Measurements from ENCODE around the gene CLMN. TPM values are rescaled to one million over a fixed set of nuclear protein-coding genes. Genes with fewer than 3 reads are reported as not detected.

The CLMN gene
- total and polyA plus RNA-seq, 2 of the 8 experiments (the other 6 are each of a cell fraction or from before 2014, with no cell fraction given): 1.6 to 8.2 TPM

- POLR2A ChIA-PET (ENCODE audit: partially characterized antibody): interaction anchor here (0.9 kb wide), 1 partner anchor 105 kb away, joined by 6 read pairs; no protein-coding TSS in a partner anchor
- no peak overlapping the region for H4K8ac ChIP-seq (ENCODE audit: extremely low read depth, insufficient read depth, low read length)
- H2BK15ac ChIP-seq (ENCODE audit: low read length): no peak overlapping the region
- H2BK20ac ChIP-seq (ENCODE audit: low read length): no peak overlapping the region
- CTCF ChIA-PET (ENCODE audit: partially characterized antibody): interaction anchor here (0.6 to 1.5 kb wide), 6 partner anchors 25 to 397 kb away, joined by 3 to 4 read pairs (median 3); no protein-coding TSS in a partner anchor
- no peak overlapping the region for H3K4ac ChIP-seq (replicated peaks; ENCODE audit: insufficient read length, low read depth, low read length)
- H3K14ac ChIP-seq (ENCODE audit: insufficient read length): no peak overlapping the region
- no peaks in the 10 kb centered on the region for H3K9me3 ChIP-seq (ENCODE audit: insufficient read depth in 2 of 2, low read depth in 1 of 2, low read length in 1 of 2)
- FAIRE-seq (no peak), DNase-seq (ENCODE audit: low read depth in 1 of 2, low spot score in 2 of 2) (no peak)
- no peak overlapping the region for H2BK120ac ChIP-seq (replicated peaks; ENCODE audit: low read depth, low read length)
- no peak overlapping the region for H3K23ac ChIP-seq (ENCODE audit: insufficient read length)
- H4K20me1 ChIP-seq (replicated peaks in 1 of 2; ENCODE audit: control insufficient read depth in 1 of 2, insufficient read depth in 2 of 2, low read length in 2 of 2): peaks cover 0 to 8% of the 10 kb centered on the region in 2 experiments
- 0 out of 2 replicates have a peak overlapping the region, but pooled peaks have one; percentile 26 for H2BK5ac ChIP-seq (ENCODE audit: low read depth, low read length)
- no peaks in the 10 kb centered on the region for H3K27me3 ChIP-seq (replicated peaks in 1 of 4; ENCODE audit: control insufficient read depth in 3 of 4, extremely low read depth in 1 of 4, insufficient read depth in 3 of 4, low read length in 3 of 4)
- H4K5ac ChIP-seq (ENCODE audit: insufficient read length, low read depth, low read length): no peak overlapping the region
- H3K56ac ChIP-seq (replicated peaks; ENCODE audit: insufficient read length, low read depth, low read length): no peak overlapping the region
- H3K18ac ChIP-seq (ENCODE audit: extremely low read depth, low read length): 0 out of 2 replicates have a peak overlapping the region, but pooled peaks have one; percentile 33
- H3K9ac ChIP-seq (replicated peaks in 1 of 4; ENCODE audit: extremely low read depth in 1 of 4, low read depth in 3 of 4, low read length in 3 of 4): no peak overlapping the region
- WGBS, 2 experiments (ENCODE audit: extremely low coverage in 1 of 2, insufficient coverage in 1 of 2, insufficient read length in 1 of 2, insufficient replicate concordance in 2 of 2, low coverage in 1 of 2, low lambda C conversion rate in 2 of 2, missing lambda C conversion rate in 1 of 2): 81% methylated on average over 15 of the region's 15 CpGs; no CpG with 5 or more reads in 1 of the 2 experiments
- peaks cover 10% of the 10 kb centered on the region; the same call in 1 of the 2 replicates for H3K23me2 ChIP-seq (ENCODE audit: low read depth, low read length)
- H3K36me3 ChIP-seq (ENCODE audit: control insufficient read depth in 2 of 4, insufficient read depth in 4 of 4, low read length in 3 of 4): no peaks in the 10 kb centered on the region; a peak in 1 of 8 replicates
- peak overlapping the region; percentile 16 for H4K91ac ChIP-seq (replicated peaks; ENCODE audit: insufficient read length, low read length)
- peaks cover 6 to 32% (median 20%) of the 10 kb centered on the region in 4 experiments for H3K4me1 ChIP-seq (replicated peaks in 1 of 4; ENCODE audit: control insufficient read depth in 3 of 4, insufficient read depth in 4 of 4, low read length in 3 of 4)
- no peaks in the 10 kb centered on the region for H3K79me2 ChIP-seq (ENCODE audit: control insufficient read depth in 1 of 2, insufficient read depth in 2 of 2, low read length in 2 of 2)
- H2AK5ac ChIP-seq (ENCODE audit: low read depth, low read length): no peak overlapping the region
- peak overlapping the region; percentile 50; the same call in 1 of the 2 replicates for H2BK12ac ChIP-seq (ENCODE audit: low read depth, low read length)
- H2AFZ ChIP-seq (ENCODE audit: low read length): no peak overlapping the region
- no peak overlapping the region for H3K4me3 ChIP-seq (ENCODE audit: extremely low read depth in 1 of 4, insufficient read depth in 2 of 4, low read depth in 3 of 4, low read length in 4 of 4)
- no peak overlapping the region for H3K27ac ChIP-seq (ENCODE audit: low read depth, low read length)
- peak overlapping the region in 1 of 2 experiments; percentile 62; a peak in 1 of 4 replicates for H3K4me2 ChIP-seq (ENCODE audit: insufficient read depth in 1 of 2, low read depth in 2 of 2, low read length in 2 of 2)
- H3K79me1 ChIP-seq (ENCODE audit: low read depth, low read length): no peaks in the 10 kb centered on the region
- no peak for TF ChIP-seq CHD2 (IDR thresholded peaks at IDR 0.05; ENCODE audit: low read length)
- no peak for TF ChIP-seq GABPA (IDR thresholded peaks at IDR 0.05; ENCODE audit: borderline replicate concordance, insufficient read depth, low read length)
- no peak for TF ChIP-seq RFX5 (IDR thresholded peaks at IDR 0.05; ENCODE audit: borderline replicate concordance, low read depth, low read length)
- TF ChIP-seq SP4 (IDR thresholded peaks at IDR 0.05; ENCODE audit: low read length): no peak
- no peak for TF ChIP-seq SIRT6 (IDR thresholded peaks at IDR 0.05; ENCODE audit: low read length)
- TF ChIP-seq HDAC6 (IDR thresholded peaks at IDR 0.05; ENCODE audit: low read depth, low read length): no peak
- no peak for TF ChIP-seq SAP30 (IDR thresholded peaks at IDR 0.05; ENCODE audit: insufficient read depth, insufficient replicate concordance, low read length)
- no peak for TF ChIP-seq POU5F1 (IDR thresholded peaks at IDR 0.05; ENCODE audit: low read depth, low read length)
- TF ChIP-seq SIX5 (IDR thresholded peaks at IDR 0.05; ENCODE audit: low read depth, low read length): no peak
- no peak for TF ChIP-seq ATF2 (IDR thresholded peaks at IDR 0.05; ENCODE audit: low read length)
- no peak for TF ChIP-seq BCL11A (IDR thresholded peaks at IDR 0.05; ENCODE audit: low read depth in 2 of 2, low read length in 2 of 2)
These were observed 63.5 kb downstream of the CLMN start for GRCh38 chr14:95256002-95256775.

All from H1 (cell line).